Measurements from ENCODE around the gene BTBD7. TPM values are rescaled to one million over a fixed set of nuclear protein-coding genes. Genes with fewer than 3 reads are reported as not detected.
A peak's percentile ranks its signal among the peaks of the same experiment; 100 is the strongest.

Gene BTBD7
- total and polyA plus RNA-seq, 4 experiments from 2014 or later = 6.9 to 38.3 (median 19.5) TPM

GRCh38 chr14:93285044-93285443 lies 47.8 kb downstream of the BTBD7 start:
- no peak overlapping the region for H3K4me3 Mint-ChIP-seq
- Histone ChIP-seq H3K4me3 (ENCODE audit: low read length in 2 of 2) (no peak overlapping the region), H3K36me3 (ENCODE audit: insufficient read depth, low read length) (no peaks in the 10 kb centered on the region), H3K27me3 (ENCODE audit: insufficient read depth, low read length) (no peaks in the 10 kb centered on the region), H3K4me1 (ENCODE audit: insufficient read depth, low read length) (no peaks in the 10 kb centered on the region), H3K9me3 (ENCODE audit: control insufficient read depth in 1 of 2, low read length in 2 of 2) (no peaks in the 10 kb centered on the region), H3K27ac (ENCODE audit: low read depth, low read length) (no peak overlapping the region)
- POLR2A ChIA-PET (ENCODE audit: partially characterized antibody) = no interaction called here
- peaks cover 22 to 27% of the 10 kb centered on the region in 2 donors for H3K36me3 Mint-ChIP-seq
- peaks cover 10 to 25% (median 15%) of the 10 kb centered on the region in 4 donors for H3K4me1 Mint-ChIP-seq
- no peak overlapping the region for H3K27ac Mint-ChIP-seq
- CTCF ChIA-PET (ENCODE audit: partially characterized antibody) = no interaction called here
- H3K27me3 Mint-ChIP-seq = no peaks in the 10 kb centered on the region
- DNase-seq = no peak
- H3K9me3 Mint-ChIP-seq = no peaks in the 10 kb centered on the region
- intact Hi-C loops (cut with micrococcal nuclease) = no loop called here

GRCh38 chr14:93281937-93282336 lies 50.9 kb downstream of the BTBD7 start:
- intact Hi-C loops (cut with micrococcal nuclease) = no loop called here
- H3K27me3 Mint-ChIP-seq = no peaks in the 10 kb centered on the region
- no peak for DNase-seq
- peaks cover 11 to 20% (median 15%) of the 10 kb centered on the region in 4 donors for H3K4me1 Mint-ChIP-seq
- Histone ChIP-seq H3K27me3 (ENCODE audit: insufficient read depth, low read length) (no peaks in the 10 kb centered on the region), H3K27ac (ENCODE audit: low read depth, low read length) (no peak overlapping the region), H3K4me1 (ENCODE audit: insufficient read depth, low read length) (no peaks in the 10 kb centered on the region), H3K9me3 (ENCODE audit: control insufficient read depth in 1 of 2, low read length in 2 of 2) (no peaks in the 10 kb centered on the region), H3K36me3 (ENCODE audit: insufficient read depth, low read length) (no peaks in the 10 kb centered on the region), H3K4me3 (ENCODE audit: low read length in 2 of 2) (no peak overlapping the region)
- POLR2A ChIA-PET (ENCODE audit: partially characterized antibody) = no interaction called here
- H3K27ac Mint-ChIP-seq = no peak overlapping the region
- no peaks in the 10 kb centered on the region for H3K9me3 Mint-ChIP-seq
- no peak overlapping the region for H3K4me3 Mint-ChIP-seq
- peaks cover 8 to 11% of the 10 kb centered on the region in 2 donors for H3K36me3 Mint-ChIP-seq
- CTCF ChIA-PET (ENCODE audit: partially characterized antibody) = no interaction called here

GRCh38 chr14:93280743-93281142 lies 52.1 kb downstream of the BTBD7 start:
- Mint-ChIP-seq H3K27ac (peak overlapping the region in 1 of 7 donors; percentile 22), H3K27me3 (no peaks in the 10 kb centered on the region), H3K9me3 (no peaks in the 10 kb centered on the region), H3K4me1 (peaks cover 12 to 17% (median 13%) of the 10 kb centered on the region in 4 donors), H3K36me3 (peaks cover 8 to 11% of the 10 kb centered on the region in 2 donors), H3K4me3 (no peak overlapping the region)
- no peak overlapping the region for H3K27ac ChIP-seq (ENCODE audit: low read depth, low read length)
- H3K36me3 ChIP-seq (ENCODE audit: insufficient read depth, low read length) = no peaks in the 10 kb centered on the region
- no peaks in the 10 kb centered on the region for H3K4me1 ChIP-seq (ENCODE audit: insufficient read depth, low read length)
- H3K9me3 ChIP-seq (ENCODE audit: control insufficient read depth in 1 of 2, low read length in 2 of 2) = no peaks in the 10 kb centered on the region
- H3K27me3 ChIP-seq (ENCODE audit: insufficient read depth, low read length) = no peaks in the 10 kb centered on the region
- intact Hi-C loops (cut with micrococcal nuclease) = no loop called here
- ChIA-PET POLR2A (ENCODE audit: partially characterized antibody) (no interaction called here), CTCF (ENCODE audit: partially characterized antibody) (no interaction called here)
- H3K4me3 ChIP-seq (ENCODE audit: low read length in 2 of 2) = no peak overlapping the region
- no peak for DNase-seq

GRCh38 chr14:93276031-93276716 lies 56.7 kb downstream of the BTBD7 start:
- ChIA-PET CTCF (ENCODE audit: partially characterized antibody) (interaction anchor here (1.1 to 1.7 kb wide), 3 partner anchors 8 to 15 kb away, joined by 3 to 5 read pairs (median 4); no protein-coding TSS in a partner anchor), POLR2A (ENCODE audit: partially characterized antibody) (no interaction called here)
- H3K4me3 Mint-ChIP-seq = no peak overlapping the region
- Histone ChIP-seq H3K27me3 (ENCODE audit: insufficient read depth, low read length) (no peaks in the 10 kb centered on the region), H3K9me3 (ENCODE audit: control insufficient read depth in 1 of 2, low read length in 2 of 2) (no peaks in the 10 kb centered on the region), H3K36me3 (ENCODE audit: insufficient read depth, low read length) (peaks cover 5% of the 10 kb centered on the region), H3K4me3 (ENCODE audit: low read length in 2 of 2) (no peak overlapping the region), H3K27ac (ENCODE audit: low read depth, low read length) (no peak overlapping the region), H3K4me1 (ENCODE audit: insufficient read depth, low read length) (no peaks in the 10 kb centered on the region)
- H3K36me3 Mint-ChIP-seq = peaks cover 13 to 19% of the 10 kb centered on the region in 2 donors
- no peak overlapping the region for H3K27ac Mint-ChIP-seq
- DNase-seq = no peak
- no peaks in the 10 kb centered on the region for H3K9me3 Mint-ChIP-seq
- intact Hi-C loops (cut with micrococcal nuclease) = no loop called here
- peaks cover 6 to 13% (median 10%) of the 10 kb centered on the region in 4 donors for H3K4me1 Mint-ChIP-seq
- H3K27me3 Mint-ChIP-seq = no peaks in the 10 kb centered on the region

- Mint-ChIP-seq H3K4me1 (peaks cover 0 to 16% (median 10%) of the 10 kb centered on the region in 4 donors), H3K9me3 (no peaks in the 10 kb centered on the region), H3K27ac (no peak overlapping the region), H3K4me3 (no peak overlapping the region), H3K27me3 (no peaks in the 10 kb centered on the region), H3K36me3 (peaks cover 13 to 20% of the 10 kb centered on the region in 2 donors)
- no peak for DNase-seq
- CTCF ChIA-PET (ENCODE audit: partially characterized antibody) = no interaction called here
- Histone ChIP-seq H3K9me3 (ENCODE audit: control insufficient read depth in 1 of 2, low read length in 2 of 2) (no peaks in the 10 kb centered on the region), H3K36me3 (ENCODE audit: insufficient read depth, low read length) (peaks cover 5% of the 10 kb centered on the region), H3K27ac (ENCODE audit: low read depth, low read length) (no peak overlapping the region), H3K27me3 (ENCODE audit: insufficient read depth, low read length) (no peaks in the 10 kb centered on the region), H3K4me3 (ENCODE audit: low read length in 2 of 2) (no peak overlapping the region), H3K4me1 (ENCODE audit: insufficient read depth, low read length) (no peaks in the 10 kb centered on the region)
- POLR2A ChIA-PET (ENCODE audit: partially characterized antibody) = no interaction called here
- intact Hi-C loops (cut with micrococcal nuclease) = no loop called here
Measured at GRCh38 chr14:93274055-93274806, 58.6 kb downstream of the BTBD7 start.

- H3K4me3 Mint-ChIP-seq = peak overlapping the region in 1 of 8 donors; percentile 16
- peaks cover 0 to under 1% (median 0%) of the 10 kb centered on the region in 8 donors for H3K9me3 Mint-ChIP-seq
- no peaks in the 10 kb centered on the region for H3K4me1 ChIP-seq (ENCODE audit: insufficient read depth, low read length)
- no peak overlapping the region for H3K27ac Mint-ChIP-seq
- DNase-seq = no peak
- H3K27me3 ChIP-seq (ENCODE audit: insufficient read depth, low read length) = no peaks in the 10 kb centered on the region
- H3K36me3 ChIP-seq (ENCODE audit: insufficient read depth, low read length) = peaks cover 5% of the 10 kb centered on the region
- H3K36me3 Mint-ChIP-seq = peaks cover 6 to 25% of the 10 kb centered on the region in 2 donors
- no peak overlapping the region for H3K4me3 ChIP-seq (ENCODE audit: low read length in 2 of 2)
- intact Hi-C loops (cut with micrococcal nuclease) = no loop called here
- H3K4me1 Mint-ChIP-seq = peaks cover 8 to 22% (median 15%) of the 10 kb centered on the region in 4 donors
- no peak overlapping the region for H3K27ac ChIP-seq (ENCODE audit: low read depth, low read length)
- H3K9me3 ChIP-seq (ENCODE audit: control insufficient read depth in 1 of 2, low read length in 2 of 2) = no peaks in the 10 kb centered on the region
- ChIA-PET POLR2A (ENCODE audit: partially characterized antibody) (no interaction called here), CTCF (ENCODE audit: partially characterized antibody) (no interaction called here)
- no peaks in the 10 kb centered on the region for H3K27me3 Mint-ChIP-seq
Measured at GRCh38 chr14:93271111-93271510, 61.7 kb downstream of the BTBD7 start.

- POLR2A ChIA-PET (ENCODE audit: partially characterized antibody) = no interaction called here
- DNase-seq = no peak
- CTCF ChIA-PET (ENCODE audit: partially characterized antibody) = no interaction called here
- intact Hi-C loops (cut with micrococcal nuclease) = no loop called here
- peaks cover 7 to 30% of the 10 kb centered on the region in 2 donors for H3K36me3 Mint-ChIP-seq
- H3K4me1 Mint-ChIP-seq = peaks cover 10 to 26% (median 17%) of the 10 kb centered on the region in 4 donors
- no peak overlapping the region for H3K27ac ChIP-seq (ENCODE audit: low read depth, low read length)
- H3K9me3 ChIP-seq (ENCODE audit: control insufficient read depth in 1 of 2, low read length in 2 of 2) = no peaks in the 10 kb centered on the region
- H3K4me3 ChIP-seq (ENCODE audit: low read length in 2 of 2) = no peak overlapping the region
- H3K4me3 Mint-ChIP-seq = no peak overlapping the region
- H3K27me3 Mint-ChIP-seq = no peaks in the 10 kb centered on the region
- H3K36me3 ChIP-seq (ENCODE audit: insufficient read depth, low read length) = peaks cover 5% of the 10 kb centered on the region
- H3K27me3 ChIP-seq (ENCODE audit: insufficient read depth, low read length) = no peaks in the 10 kb centered on the region
- no peaks in the 10 kb centered on the region for H3K4me1 ChIP-seq (ENCODE audit: insufficient read depth, low read length)
- H3K9me3 Mint-ChIP-seq = peaks cover 0 to 1% (median 0%) of the 10 kb centered on the region in 8 donors
- no peak overlapping the region for H3K27ac Mint-ChIP-seq
Measured at GRCh38 chr14:93269341-93270068, 63.3 kb downstream of the BTBD7 start.

Measured in CD4-positive, alpha-beta memory T cell (primary cell).